Esophagus (tissue), 2 donors: ENCODE data around the gene CHN2. TPM values are rescaled to one million over a fixed set of nuclear protein-coding genes. Genes with fewer than 3 reads are reported as not detected.

Experiments
- H3K27ac ChIP-seq, 2 donors: one replicate each; pipeline ENCODE4 v1.5.1; 2013; ENCODE audit warnings: low read depth in 2 of 2, mild to moderate bottlenecking in 2 of 2, inconsistent platforms in 1 of 2, low read length in 1 of 2, moderate library complexity in 1 of 2
- H3K27me3 ChIP-seq, 2 donors: one replicate each; pipeline ENCODE4 v1.6.1; 2013; ENCODE audit warnings: low read length in 2 of 2, control low read depth in 1 of 2, mild to moderate bottlenecking in 1 of 2; ENCODE audit not compliant: insufficient read depth in 2 of 2, control insufficient read depth in 1 of 2
- H3K36me3 ChIP-seq, 2 donors: one replicate each; pipeline ENCODE4 v1.6.1; 2013; ENCODE audit warnings: low read length in 1 of 2; ENCODE audit not compliant: control insufficient read depth in 2 of 2, insufficient read depth in 2 of 2
- H3K4me1 ChIP-seq, 2 donors: one replicate each; pipeline ENCODE4 v1.6.1; 2013; ENCODE audit warnings: low read length in 1 of 2; ENCODE audit not compliant: control insufficient read depth in 2 of 2, insufficient read depth in 2 of 2
- H3K4me3 ChIP-seq, 2 donors: one replicate each; pipeline ENCODE4 v1.5.1; 2013; ENCODE audit warnings: low read length in 2 of 2, mild to moderate bottlenecking in 2 of 2, low read depth in 1 of 2, moderate library complexity in 1 of 2
- H3K9me3 ChIP-seq, 2 donors: one replicate each; pipeline ENCODE4 v1.6.1; 2013; ENCODE audit warnings: mild to moderate bottlenecking in 2 of 2, low read depth in 1 of 2, low read length in 1 of 2, moderate library complexity in 1 of 2; ENCODE audit not compliant: control insufficient read depth in 2 of 2, insufficient read depth in 1 of 2
- whole genome bisulfite sequencing, 2 donors: extraction: QIAGEN DNeasy Blood & Tissue Kit; methylation state at CpG; one replicate each; pipeline ENCODE4 v1.1.7; 2013; 5-methylcytosine and 5-hydroxymethylcytosine counted together
- polyA plus RNA-seq, 2 donors: library from polyadenylated mRNA; stranded (reverse); fragments of 200-250 nt; gene quantifications; one replicate each; pipeline ENCODE4 v1.2.3, GENCODE V29; 2013
- donor health status: healthy with polysubstance abuse.
- donor health status: Bipolar disorder and iron deficiency.

Gene CHN2
- polyA plus RNA-seq, 2 donors, result 0.92 to 1.5 TPM

- H3K4me3 ChIP-seq, result no peak overlapping the region
- no peaks in the 10 kb centered on the region for H3K27me3 ChIP-seq
- WGBS, 2 donors, result 85 to 94% methylated on average over 5 of the region's 5 CpGs
- no peaks in the 10 kb centered on the region for H3K36me3 ChIP-seq
- H3K4me1 ChIP-seq, result no peaks in the 10 kb centered on the region
- no peaks in the 10 kb centered on the region for H3K9me3 ChIP-seq
- no peak overlapping the region for H3K27ac ChIP-seq
Measured at GRCh38 chr7:29214056-29214455, 19.5 kb downstream of the CHN2 start.

- Histone ChIP-seq H3K9me3 (no peaks in the 10 kb centered on the region), H3K4me1 (no peaks in the 10 kb centered on the region), H3K27me3 (no peaks in the 10 kb centered on the region), H3K36me3 (no peaks in the 10 kb centered on the region), H3K4me3 (no peak overlapping the region), H3K27ac (no peak overlapping the region)
- 51 to 70% methylated on average over 3 of the region's 3 CpGs for WGBS, 2 donors
Measured at GRCh38 chr7:29214816-29215215, 20.2 kb downstream of the CHN2 start.

GRCh38 chr7:29216128-29216527 lies 21.6 kb downstream of the CHN2 start:
- Histone ChIP-seq H3K27me3 (no peaks in the 10 kb centered on the region), H3K36me3 (no peaks in the 10 kb centered on the region)

DNA sequence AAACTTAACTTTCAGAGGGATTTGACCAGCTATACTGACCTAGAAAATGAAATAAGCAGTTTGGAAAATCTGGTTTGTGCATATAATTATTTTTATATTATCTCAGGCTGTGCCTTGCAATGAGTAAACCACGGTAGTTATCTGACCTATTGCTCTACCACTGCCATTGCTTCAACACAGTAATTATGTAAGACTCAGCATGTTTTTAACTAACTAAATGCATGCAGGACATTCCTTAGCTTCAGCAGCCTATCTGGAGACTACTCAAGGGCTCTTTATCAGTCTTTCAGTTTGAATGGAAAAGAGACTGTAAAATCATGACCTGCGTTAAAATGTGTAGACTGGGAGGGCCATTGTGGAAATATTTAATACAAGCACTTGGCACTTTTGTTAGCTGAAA lies 22.5 kb downstream of the CHN2 start:
- Histone ChIP-seq H3K4me1 (no peaks in the 10 kb centered on the region), H3K36me3 (no peaks in the 10 kb centered on the region), H3K27me3 (no peaks in the 10 kb centered on the region), H3K9me3 (no peaks in the 10 kb centered on the region), H3K27ac (no peak overlapping the region), H3K4me3 (no peak overlapping the region)
- whole genome bisulfite sequencing, 2 donors, result 64 to 81% methylated on average over 2 of the region's 2 CpGs

More at GRCh38 chr7:29216128-29216527, 21.6 kb downstream of the CHN2 start:
- no peaks in the 10 kb centered on the region for H3K9me3 ChIP-seq
- WGBS, 2 donors, result 82% methylated on average over 1 of the region's 1 CpG
- no peak overlapping the region for H3K4me3 ChIP-seq
- H3K27ac ChIP-seq, result no peak overlapping the region
- no peaks in the 10 kb centered on the region for H3K4me1 ChIP-seq

- no peaks in the 10 kb centered on the region for H3K4me1 ChIP-seq
Measured at GRCh38 chr7:29224726-29225125, 30.2 kb downstream of the CHN2 start.

GRCh38 chr7:29228289-29229011 lies 33.9 kb downstream of the CHN2 start:
- no peaks in the 10 kb centered on the region for H3K36me3 ChIP-seq
- no peaks in the 10 kb centered on the region for H3K4me1 ChIP-seq
- no peaks in the 10 kb centered on the region for H3K27me3 ChIP-seq
- no peak overlapping the region for H3K4me3 ChIP-seq
- 78 to 88% methylated on average over 11 of the region's 11 CpGs for WGBS, 2 donors
- no peaks in the 10 kb centered on the region for H3K9me3 ChIP-seq
- H3K27ac ChIP-seq, result no peak overlapping the region

More at GRCh38 chr7:29224726-29225125, 30.2 kb downstream of the CHN2 start:
- Histone ChIP-seq H3K36me3 (no peaks in the 10 kb centered on the region), H3K27me3 (no peaks in the 10 kb centered on the region), H3K4me3 (no peak overlapping the region), H3K9me3 (no peaks in the 10 kb centered on the region), H3K27ac (no peak overlapping the region)
- WGBS, 2 donors, result 63 to 67% methylated on average over 1 of the region's 1 CpG

- no peak overlapping the region for H3K4me3 ChIP-seq
- H3K27ac ChIP-seq, result no peak overlapping the region
- no peaks in the 10 kb centered on the region for H3K36me3 ChIP-seq
- H3K27me3 ChIP-seq, result no peaks in the 10 kb centered on the region
- 89 to 92% methylated on average over 2 of the region's 2 CpGs for WGBS, 2 donors
- no peaks in the 10 kb centered on the region for H3K4me1 ChIP-seq
- no peaks in the 10 kb centered on the region for H3K9me3 ChIP-seq
Measured at GRCh38 chr7:29229066-29229465, 34.5 kb downstream of the CHN2 start.

GRCh38 chr7:29229946-29230345 lies 35.4 kb downstream of the CHN2 start:
- no peak overlapping the region for H3K4me3 ChIP-seq
- 86 to 88% methylated on average over 3 of the region's 3 CpGs for WGBS, 2 donors
- no peaks in the 10 kb centered on the region for H3K4me1 ChIP-seq
- no peaks in the 10 kb centered on the region for H3K27me3 ChIP-seq
- H3K36me3 ChIP-seq, result no peaks in the 10 kb centered on the region
- no peak overlapping the region for H3K27ac ChIP-seq
- no peaks in the 10 kb centered on the region for H3K9me3 ChIP-seq

- Histone ChIP-seq H3K27me3 (no peaks in the 10 kb centered on the region), H3K9me3 (no peaks in the 10 kb centered on the region), H3K27ac (no peak overlapping the region), H3K36me3 (no peaks in the 10 kb centered on the region), H3K4me1 (no peaks in the 10 kb centered on the region), H3K4me3 (no peak overlapping the region)
- WGBS, 2 donors, result 79 to 90% methylated on average over 6 of the region's 6 CpGs
Measured at GRCh38 chr7:29230871-29231345, 36.3 kb downstream of the CHN2 start.

- no peaks in the 10 kb centered on the region for H3K4me1 ChIP-seq
- WGBS, 2 donors, result 68 to 74% methylated on average over 4 of the region's 4 CpGs
- no peaks in the 10 kb centered on the region for H3K27me3 ChIP-seq
- H3K27ac ChIP-seq, result no peak overlapping the region
- H3K36me3 ChIP-seq, result no peaks in the 10 kb centered on the region
- H3K4me3 ChIP-seq, result no peak overlapping the region
- no peaks in the 10 kb centered on the region for H3K9me3 ChIP-seq
Measured at GRCh38 chr7:29231671-29232232, 37.2 kb downstream of the CHN2 start.
